ENCODE data around the gene SLC9A9. TPM values are rescaled to one million over a fixed set of nuclear protein-coding genes. Genes with fewer than 3 reads are reported as not detected.

SLC9A9 gene
- total RNA-seq, 1 donor from 2014 or later = 28.4 TPM

- DNase-seq = peak; percentile 83
These were observed 203.7 kb downstream of the SLC9A9 start for GRCh38 chr3:143644370-143645089.

- no peak for DNase-seq
These were observed 204.4 kb downstream of the SLC9A9 start for GRCh38 chr3:143643905-143644304.

- no peak for DNase-seq
These were observed 207.5 kb downstream of the SLC9A9 start for GRCh38 chr3:143640774-143641173.

- no peak for DNase-seq
These were observed 211.1 kb downstream of the SLC9A9 start for GRCh38 chr3:143637133-143637532.

GRCh38 chr3:143634991-143635390, 213.3 kb downstream of the SLC9A9 start:
- DNase-seq = no peak

GRCh38 chr3:143634427-143634826, 213.8 kb downstream of the SLC9A9 start:
- no peak for DNase-seq

- no peak for DNase-seq
These were observed 214.5 kb downstream of the SLC9A9 start for GRCh38 chr3:143633816-143634215.

- DNase-seq = no peak
These were observed 218.5 kb downstream of the SLC9A9 start for GRCh38 chr3:143629726-143630125.

- DNase-seq = no peak
These were observed 219.3 kb downstream of the SLC9A9 start for GRCh38 chr3:143628971-143629370.

- DNase-seq = no peak
These were observed 220.9 kb downstream of the SLC9A9 start for GRCh38 chr3:143627336-143627735.

GRCh38 chr3:143619231-143619630, 229.0 kb downstream of the SLC9A9 start:
- DNase-seq = no peak

GRCh38 chr3:143617050-143617449, 231.2 kb downstream of the SLC9A9 start:
- no peak for DNase-seq

- DNase-seq = no peak
These were observed 235.0 kb downstream of the SLC9A9 start for GRCh38 chr3:143613226-143613625.

GRCh38 chr3:143612541-143612940, 235.7 kb downstream of the SLC9A9 start:
- DNase-seq = no peak

GRCh38 chr3:143608966-143609365, 239.3 kb downstream of the SLC9A9 start:
- no peak for DNase-seq

- peak; percentile 38 for DNase-seq
These were observed 242.9 kb downstream of the SLC9A9 start for GRCh38 chr3:143605233-143605950.

GRCh38 chr3:143604402-143605185, 243.7 kb downstream of the SLC9A9 start:
- DNase-seq = peak; percentile 19

GRCh38 chr3:143603774-143604173, 244.5 kb downstream of the SLC9A9 start:
- no peak for DNase-seq

GRCh38 chr3:143601723-143602484, 246.4 kb downstream of the SLC9A9 start:
- DNase-seq = peak; percentile 40

- no peak for DNase-seq
These were observed 247.2 kb downstream of the SLC9A9 start for GRCh38 chr3:143600756-143601718.
